CD8-positive, alpha-beta memory T cell (primary cell): ENCODE data around the gene DNHD1. TPM values are rescaled to one million over a fixed set of nuclear protein-coding genes. Genes with fewer than 3 reads are reported as not detected.

ENCODE experiments used
- CTCF ChIA-PET: fragments of 350-600 bp; sonication (Branson Sonifier 250); formaldehyde crosslinking; loops from one replicate; lab custom pipeline; 2021; ENCODE audit warnings: antibody characterized with exemption; lab: Charles Lee
- POLR2A ChIA-PET: fragments of 350-600 bp; sonication (Branson Sonifier 250); formaldehyde crosslinking; loops from one replicate; lab custom pipeline; 2021; ENCODE audit warnings: antibody characterized with exemption; lab: Charles Lee
- DNase-seq, 5 donors: peaks; one replicate each; pipeline versions ENCODE4 v3.0.0 to v3.0.0-alpha.2; 2020 to 2022; ENCODE audit warnings: mixed read lengths in 1 of 5
- H3K27ac ChIP-seq: one replicate; pipeline ENCODE4 v1.7.0; 2013; ENCODE audit warnings: low read depth, mild to moderate bottlenecking, low read length, moderate library complexity
- H3K27me3 ChIP-seq: 2 replicates; pipeline ENCODE4 v1.7.0; 2013; ENCODE audit warnings: low read length, mild to moderate bottlenecking; ENCODE audit not compliant: insufficient read depth, poor library complexity, severe bottlenecking
- H3K36me3 ChIP-seq: 2 replicates; pipeline ENCODE4 v1.7.0; 2013; ENCODE audit warnings: mild to moderate bottlenecking, low read length, moderate library complexity; ENCODE audit not compliant: insufficient read depth
- H3K4me1 ChIP-seq: 2 replicates; pipeline ENCODE4 v1.7.0; 2013; ENCODE audit warnings: mild to moderate bottlenecking, low read length, moderate library complexity; ENCODE audit not compliant: insufficient read depth
- H3K4me3 ChIP-seq: 2 replicates; pipeline ENCODE4 v1.7.0; 2013; ENCODE audit warnings: mild to moderate bottlenecking, low read length
- H3K9me3 ChIP-seq: 2 replicates; pipeline ENCODE4 v1.7.0; 2013; ENCODE audit warnings: mild to moderate bottlenecking, low read length
- H3K27ac Mint-ChIP-seq, 8 donors: one replicate each; pipeline ENCODE4 v1.8.0; 2020 to 2021; ENCODE audit warnings: mixed read lengths in 8 of 8, mild to moderate bottlenecking in 6 of 8, inconsistent platforms in 3 of 8, moderate library complexity in 3 of 8
- H3K27me3 Mint-ChIP-seq, 2 donors: one replicate each; pipeline ENCODE4 v1.8.0; 2020 to 2021; ENCODE audit warnings: mixed read lengths in 2 of 2, mild to moderate bottlenecking in 1 of 2, moderate library complexity in 1 of 2
- H3K36me3 Mint-ChIP-seq, 3 donors: one replicate each; pipeline ENCODE4 v1.8.0; 2020 to 2021; ENCODE audit warnings: mixed read lengths in 3 of 3, inconsistent platforms in 1 of 3, mild to moderate bottlenecking in 1 of 3
- H3K4me1 Mint-ChIP-seq, 3 donors: one replicate each; pipeline ENCODE4 v1.8.0; 2020 to 2021; ENCODE audit warnings: mixed read lengths in 3 of 3, inconsistent platforms in 1 of 3, mild to moderate bottlenecking in 1 of 3
- H3K4me3 Mint-ChIP-seq, 7 donors: one replicate each; pipeline ENCODE4 v1.8.0; 2020 to 2021; ENCODE audit warnings: mixed read lengths in 7 of 7, mild to moderate bottlenecking in 6 of 7, moderate library complexity in 4 of 7, inconsistent platforms in 2 of 7
- H3K9me3 Mint-ChIP-seq, 5 donors: one replicate each; pipeline ENCODE4 v1.8.0; 2020 to 2022; ENCODE audit warnings: mixed read lengths in 5 of 5, mild to moderate bottlenecking in 3 of 5, moderate library complexity in 2 of 5, inconsistent platforms in 1 of 5
- polyA plus RNA-seq: library from polyadenylated mRNA; unstranded; fragments of 300-500 nt; fragmentation: Illumina TruSeq; gene quantifications from one replicate; pipeline ENCODE4 v1.2.3, GENCODE V29; 2021
- total RNA-seq, 2 experiments: library from RNA; stranded (reverse); gene quantifications; one replicate each; pipeline ENCODE4 v1.2.3, GENCODE V29; 2021

The DNHD1 gene
- total and polyA plus RNA-seq, 3 experiments from 2014 or later: 1.9 to 9.2 (median 8.0) TPM

DNA sequence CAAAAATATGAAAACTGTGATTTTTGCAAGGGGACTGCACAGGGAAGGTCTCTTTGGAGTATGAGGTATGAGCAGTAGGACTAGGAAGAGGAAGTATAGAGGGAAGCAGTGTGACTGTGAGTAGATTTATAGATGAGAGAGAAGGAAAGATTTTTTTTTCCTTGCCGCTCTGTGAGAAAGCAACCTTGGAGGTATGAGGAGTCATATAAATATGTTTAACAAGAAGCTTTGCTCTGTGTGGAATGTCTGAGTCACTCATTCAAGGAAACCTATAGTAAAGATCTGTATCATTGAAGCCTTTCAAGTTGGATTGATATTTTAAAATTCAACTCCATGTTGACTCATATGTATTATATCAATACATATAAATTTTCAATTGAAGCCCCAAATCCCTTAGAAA is 26.2 kb downstream of the DNHD1 start:
- Histone ChIP-seq H3K4me1 (peaks cover 9% of the 10 kb centered on the region), H3K4me3 (no peak overlapping the region), H3K36me3 (no peaks in the 10 kb centered on the region), H3K27me3 (no peaks in the 10 kb centered on the region), H3K27ac (no peak overlapping the region), H3K9me3 (no peaks in the 10 kb centered on the region)
- no peak overlapping the region for H3K4me3 Mint-ChIP-seq
- CTCF ChIA-PET: interaction anchor here (1.0 kb wide), 2 partner anchors 8 to 17 kb away, joined by 3 read pairs; no protein-coding TSS in a partner anchor
- POLR2A ChIA-PET: no interaction called here
- peaks cover 12 to 18% (median 17%) of the 10 kb centered on the region in 3 donors for H3K4me1 Mint-ChIP-seq
- H3K36me3 Mint-ChIP-seq: peaks cover 3 to 50% (median 15%) of the 10 kb centered on the region in 3 donors
- H3K27ac Mint-ChIP-seq: peak overlapping the region in 1 of 8 donors; percentile 91
- H3K27me3 Mint-ChIP-seq: no peaks in the 10 kb centered on the region
- H3K9me3 Mint-ChIP-seq: no peaks in the 10 kb centered on the region
- no peak for DNase-seq

DNA sequence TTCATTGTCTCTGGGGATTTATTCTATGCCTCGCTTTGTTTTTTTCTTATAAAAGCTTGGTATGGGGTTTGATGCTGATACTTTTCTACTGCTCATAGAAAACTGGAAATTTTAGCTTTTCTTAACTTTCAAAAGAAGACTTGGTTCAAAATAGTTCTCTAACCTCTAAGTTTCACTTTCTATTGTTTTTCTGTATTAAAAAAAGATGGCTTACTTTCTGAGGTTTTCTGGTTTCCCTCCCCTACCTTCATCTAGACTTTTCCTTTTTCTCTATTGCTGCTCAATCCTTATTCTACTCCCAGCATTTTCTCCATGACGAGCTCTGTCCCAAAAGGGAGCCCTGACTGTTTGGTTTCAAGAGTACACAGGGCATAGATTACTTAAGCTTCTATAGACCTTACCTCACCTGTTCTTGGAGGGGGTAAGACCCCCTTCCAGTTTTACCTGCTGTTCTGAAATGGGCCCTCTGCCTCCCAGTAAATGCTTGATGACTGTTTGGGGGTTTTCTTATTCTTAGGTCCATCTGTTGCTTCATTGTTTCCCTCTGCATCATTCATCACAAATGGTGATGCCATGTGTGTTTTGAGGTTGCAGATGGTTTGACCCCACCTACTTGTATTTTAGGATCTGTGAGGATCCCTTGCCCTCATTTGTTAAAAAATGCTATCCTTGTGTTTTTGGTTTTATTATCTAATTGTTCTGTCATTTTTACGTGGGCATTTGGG is 29.5 kb downstream of the DNHD1 start:
- Histone ChIP-seq H3K36me3 (no peaks in the 10 kb centered on the region), H3K4me1 (peaks cover 9% of the 10 kb centered on the region), H3K27me3 (no peaks in the 10 kb centered on the region), H3K27ac (no peak overlapping the region), H3K9me3 (no peaks in the 10 kb centered on the region), H3K4me3 (no peak overlapping the region)
- no peak for DNase-seq
- Mint-ChIP-seq H3K4me1 (peaks cover 12 to 18% (median 17%) of the 10 kb centered on the region in 3 donors), H3K27ac (peak overlapping the region in 7 of 8 donors; percentile 1 to 93 (median 78)), H3K36me3 (peaks cover 3 to 38% (median 9%) of the 10 kb centered on the region in 3 donors), H3K9me3 (no peaks in the 10 kb centered on the region), H3K4me3 (peak overlapping the region in 6 of 7 donors; percentile 9 to 77 (median 60)), H3K27me3 (no peaks in the 10 kb centered on the region)
- CTCF ChIA-PET: interaction anchor here (1.1 kb wide), 1 partner anchor 156 kb away, joined by 3 read pairs; the partner anchor contains the start of gene MRPL17
- POLR2A ChIA-PET: no interaction called here

DNA sequence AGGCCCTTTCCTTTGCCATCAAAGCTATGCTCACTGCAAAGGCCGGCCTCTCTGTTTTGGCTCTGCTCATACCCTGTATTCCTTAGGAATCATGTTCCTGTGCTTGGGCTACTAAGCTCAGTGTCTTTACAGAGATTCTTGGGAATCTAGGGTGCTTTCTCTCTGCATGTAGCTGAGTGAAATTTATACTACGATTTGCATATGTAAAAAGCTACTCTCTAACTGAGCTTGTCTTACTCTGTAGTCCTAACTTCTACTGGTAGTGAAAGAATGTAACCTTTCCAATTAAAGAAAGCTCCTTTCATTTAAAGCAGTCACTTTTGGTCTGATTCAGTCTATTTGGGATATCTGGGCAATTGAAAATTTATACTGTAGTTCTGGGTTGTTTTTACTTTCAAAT is 32.2 kb downstream of the DNHD1 start:
- Histone ChIP-seq H3K27ac (no peak overlapping the region), H3K9me3 (no peaks in the 10 kb centered on the region), H3K27me3 (no peaks in the 10 kb centered on the region), H3K36me3 (no peaks in the 10 kb centered on the region), H3K4me3 (no peak overlapping the region), H3K4me1 (peaks cover 9% of the 10 kb centered on the region)
- POLR2A ChIA-PET: no interaction called here
- CTCF ChIA-PET: interaction anchor here (0.7 to 3.5 kb wide), 7 partner anchors 14 to 229 kb away, joined by 3 to 29 read pairs (median 3); partner anchors contain the start of genes MRPL17 and TPP1
- no peak overlapping the region for H3K4me3 Mint-ChIP-seq
- no peak for DNase-seq
- no peaks in the 10 kb centered on the region for H3K27me3 Mint-ChIP-seq
- H3K4me1 Mint-ChIP-seq: peaks cover 12 to 18% (median 17%) of the 10 kb centered on the region in 3 donors
- no peaks in the 10 kb centered on the region for H3K9me3 Mint-ChIP-seq
- H3K27ac Mint-ChIP-seq: peak overlapping the region in 1 of 8 donors; percentile 81
- H3K36me3 Mint-ChIP-seq: peaks cover 0 to 46% (median 6%) of the 10 kb centered on the region in 3 donors

DNA sequence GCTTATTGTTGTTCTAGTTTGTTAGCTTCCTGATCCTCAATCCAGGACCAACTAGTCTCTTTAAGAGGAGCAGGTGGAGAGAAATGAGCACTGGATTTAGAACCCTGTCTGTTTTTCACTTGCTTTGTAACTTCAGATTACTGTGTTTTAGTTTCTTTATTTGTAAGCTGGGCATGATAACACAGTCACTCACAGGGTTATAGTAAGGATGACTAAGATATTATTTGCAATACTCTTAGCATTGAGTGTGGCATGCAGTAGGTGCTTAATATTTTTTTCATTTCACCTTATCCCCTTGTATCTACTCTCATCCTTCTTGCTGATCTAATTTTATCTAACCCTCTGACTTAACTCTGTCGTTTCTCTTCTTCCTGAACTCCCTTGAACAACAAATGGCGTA is 33.8 kb downstream of the DNHD1 start:
- H3K27ac ChIP-seq: no peak overlapping the region
- Mint-ChIP-seq H3K4me3 (no peak overlapping the region), H3K27ac (peak overlapping the region in 1 of 8 donors; percentile 8), H3K27me3 (no peaks in the 10 kb centered on the region), H3K36me3 (peaks cover 0 to 45% (median 7%) of the 10 kb centered on the region in 3 donors), H3K4me1 (peaks cover 12 to 17% (median 17%) of the 10 kb centered on the region in 3 donors), H3K9me3 (no peaks in the 10 kb centered on the region)
- no peaks in the 10 kb centered on the region for H3K27me3 ChIP-seq
- no peak for DNase-seq
- CTCF ChIA-PET: interaction anchor here (0.7 to 3.8 kb wide), 25 partner anchors 8 to 227 kb away, joined by 3 to 37 read pairs (median 4); partner anchors contain the start of genes ILK, MRPL17, RRP8 and TAF10
- H3K9me3 ChIP-seq: no peaks in the 10 kb centered on the region
- no peak overlapping the region for H3K4me3 ChIP-seq
- H3K4me1 ChIP-seq: peaks cover 9% of the 10 kb centered on the region
- POLR2A ChIA-PET: interaction anchor here (0.7 to 1.5 kb wide), 3 partner anchors 76 to 152 kb away, joined by 3 to 7 read pairs (median 4); partner anchors contain the start of genes MRPL17 and TPP1
- no peaks in the 10 kb centered on the region for H3K36me3 ChIP-seq

DNA sequence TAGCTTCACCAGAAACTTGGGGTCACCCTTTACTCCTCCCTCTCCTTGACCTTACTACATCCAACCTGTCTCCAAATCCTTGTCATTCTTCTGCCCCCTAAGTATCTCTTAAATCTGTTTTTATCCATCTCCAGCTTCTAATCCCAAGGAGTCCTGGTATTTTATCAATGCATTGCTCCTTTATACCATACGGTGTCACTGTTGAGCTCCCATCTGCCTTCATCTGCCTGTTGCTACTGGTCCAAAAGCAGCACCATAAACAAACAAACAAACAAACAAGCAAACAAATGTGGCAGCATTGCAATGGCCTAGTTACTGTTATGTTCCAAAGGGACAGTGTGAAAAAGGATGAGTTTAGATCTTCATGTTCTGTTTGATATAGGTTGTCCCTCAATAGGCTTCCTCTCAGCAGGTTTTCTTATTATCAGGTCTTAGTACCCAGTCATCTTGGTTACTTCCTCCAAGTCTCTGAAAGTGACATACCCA is 34.2 kb downstream of the DNHD1 start:
- Mint-ChIP-seq H3K27ac (no peak overlapping the region), H3K4me3 (no peak overlapping the region), H3K4me1 (peaks cover 7 to 13% (median 12%) of the 10 kb centered on the region in 3 donors), H3K27me3 (no peaks in the 10 kb centered on the region), H3K9me3 (no peaks in the 10 kb centered on the region), H3K36me3 (peaks cover 0 to 45% (median 6%) of the 10 kb centered on the region in 3 donors)
- H3K36me3 ChIP-seq: no peaks in the 10 kb centered on the region
- ChIA-PET CTCF (interaction anchor here (0.7 to 3.8 kb wide), 25 partner anchors 8 to 227 kb away, joined by 3 to 37 read pairs (median 4); partner anchors contain the start of genes ILK, MRPL17, RRP8 and TAF10), POLR2A (interaction anchor here (0.7 to 1.5 kb wide), 3 partner anchors 77 to 152 kb away, joined by 3 to 7 read pairs (median 4); partner anchors contain the start of genes MRPL17 and TPP1)
- no peak overlapping the region for H3K27ac ChIP-seq
- H3K9me3 ChIP-seq: no peaks in the 10 kb centered on the region
- no peak overlapping the region for H3K4me3 ChIP-seq
- H3K27me3 ChIP-seq: no peaks in the 10 kb centered on the region
- H3K4me1 ChIP-seq: peaks cover 4% of the 10 kb centered on the region
- DNase-seq: peak in 2 of 5 donors; percentile 21 to 33

DNA sequence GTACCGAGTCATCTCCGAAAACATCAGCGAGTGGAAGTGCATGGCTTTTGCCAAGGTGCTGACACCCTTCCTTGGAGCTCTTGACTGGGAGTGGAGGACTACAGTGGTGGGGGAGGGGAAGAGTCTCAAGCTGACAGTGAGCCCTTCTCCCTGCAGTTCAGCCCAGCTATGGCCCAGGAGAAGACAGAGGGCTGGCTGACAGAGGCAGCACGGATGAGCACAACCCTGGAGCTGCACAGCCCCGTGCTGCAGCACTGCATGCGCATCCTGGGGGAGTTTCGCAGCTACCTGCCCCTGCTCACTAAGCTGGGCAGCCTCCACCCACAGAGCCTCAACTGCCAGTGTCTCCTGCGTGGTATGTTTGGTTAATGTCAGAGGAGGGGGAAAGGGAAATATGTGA is 41.4 kb downstream of the DNHD1 start:
- POLR2A ChIA-PET: no interaction called here

DNA sequence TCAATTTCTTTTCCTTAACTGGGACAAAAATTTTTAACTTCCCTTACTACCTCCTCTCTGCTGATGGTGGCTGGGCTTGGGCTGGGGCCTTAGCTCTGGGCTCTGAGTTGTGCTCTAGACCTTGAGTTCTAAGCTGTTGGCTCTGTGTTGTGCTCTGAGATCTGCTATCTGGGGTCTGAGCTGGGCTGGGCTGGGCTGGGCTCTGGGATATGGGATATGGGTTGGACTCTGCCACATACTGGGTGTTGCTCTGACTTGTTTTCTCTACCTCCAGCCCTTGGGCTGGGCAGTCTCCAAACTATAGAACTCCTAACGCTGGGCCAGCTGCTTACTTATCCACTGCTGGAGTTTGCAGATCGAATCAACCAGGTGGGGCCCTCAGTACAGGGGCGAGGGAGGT is 41.9 kb downstream of the DNHD1 start:
- DNase-seq: no peak
- Histone ChIP-seq H3K27me3 (no peaks in the 10 kb centered on the region), H3K9me3 (no peaks in the 10 kb centered on the region), H3K36me3 (no peaks in the 10 kb centered on the region), H3K4me3 (no peak overlapping the region), H3K4me1 (no peaks in the 10 kb centered on the region), H3K27ac (no peak overlapping the region)
- Mint-ChIP-seq H3K4me1 (peaks cover 8 to 11% (median 10%) of the 10 kb centered on the region in 3 donors), H3K27ac (peak overlapping the region in 1 of 8 donors; percentile 38), H3K36me3 (peaks cover 0 to 14% (median 11%) of the 10 kb centered on the region in 3 donors), H3K4me3 (no peak overlapping the region), H3K9me3 (no peaks in the 10 kb centered on the region), H3K27me3 (no peaks in the 10 kb centered on the region)
- ChIA-PET CTCF (no interaction called here), POLR2A (no interaction called here)

More for the DNA sequence above, 41.4 kb downstream of the DNHD1 start:
- Mint-ChIP-seq H3K27ac (peak overlapping the region in 1 of 8 donors; percentile 53), H3K4me1 (peaks cover 8 to 11% (median 10%) of the 10 kb centered on the region in 3 donors), H3K27me3 (no peaks in the 10 kb centered on the region), H3K9me3 (no peaks in the 10 kb centered on the region), H3K4me3 (no peak overlapping the region), H3K36me3 (peaks cover 0 to 18% (median 13%) of the 10 kb centered on the region in 3 donors)
- H3K9me3 ChIP-seq: no peaks in the 10 kb centered on the region
- no peaks in the 10 kb centered on the region for H3K4me1 ChIP-seq
- no peaks in the 10 kb centered on the region for H3K27me3 ChIP-seq
- no peaks in the 10 kb centered on the region for H3K36me3 ChIP-seq
- DNase-seq: no peak
- H3K27ac ChIP-seq: no peak overlapping the region
- CTCF ChIA-PET: no interaction called here
- H3K4me3 ChIP-seq: no peak overlapping the region
